Renal cortical epithelial cell (primary cell): ENCODE results near the gene FBXW4. TPM values are rescaled to one million over a fixed set of nuclear protein-coding genes. Genes with fewer than 3 reads are reported as not detected.
"Not testable (repeated sequence)": the region's sequence is repeated elsewhere in the genome, so short reads cannot be mapped to it uniquely, and the experiment has no call there.

Source experiments
- DNase-seq: peaks from one replicate; pipeline ENCODE4 v3.0.0-alpha.2; 2011; ENCODE audit warnings: low read depth
- total RNA-seq: library from RNA; depleted of rRNA; stranded (reverse); fragments of >200 nt; gene quantifications from 2 replicates; pipeline ENCODE4 v1.2.3, GENCODE V29; 2014

The FBXW4 gene
- total RNA-seq, 1 donor from 2014 or later = 43.2 TPM

DNA sequence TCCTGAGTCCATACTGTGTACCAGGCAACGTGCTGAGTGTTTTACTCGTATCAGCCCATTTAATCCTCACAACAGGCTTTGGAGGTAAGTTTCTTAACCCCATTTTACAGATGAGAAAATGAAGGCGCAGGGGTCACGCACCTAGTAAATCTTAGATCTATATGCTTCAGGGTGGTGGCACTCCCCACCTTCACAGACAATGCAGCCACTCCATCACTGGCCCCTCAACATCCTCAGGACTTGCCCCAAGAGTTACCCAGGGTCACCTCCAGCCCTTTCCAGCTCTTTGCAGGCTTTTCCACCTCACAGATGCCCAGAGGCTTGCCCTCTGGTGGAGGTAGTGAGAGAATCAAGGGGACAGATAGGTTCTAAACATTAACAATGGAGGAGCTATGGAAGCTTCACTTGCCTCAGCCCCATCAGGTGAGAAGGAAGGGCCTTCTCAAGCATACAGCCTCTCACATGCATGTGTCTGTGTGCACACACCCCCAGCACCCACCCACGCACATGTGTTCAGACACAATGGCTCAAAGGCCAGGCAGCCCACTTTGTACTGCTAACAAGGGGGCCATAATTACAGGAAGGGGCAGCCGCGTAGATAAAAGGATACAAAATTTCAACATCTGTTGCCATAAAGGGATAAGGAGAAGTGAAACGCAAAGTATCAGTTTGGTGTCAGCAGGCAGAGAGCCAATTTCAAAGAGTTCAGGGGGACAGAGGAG is 77.7 kb downstream of the FBXW4 start:
- DNase-seq = no peak

DNA sequence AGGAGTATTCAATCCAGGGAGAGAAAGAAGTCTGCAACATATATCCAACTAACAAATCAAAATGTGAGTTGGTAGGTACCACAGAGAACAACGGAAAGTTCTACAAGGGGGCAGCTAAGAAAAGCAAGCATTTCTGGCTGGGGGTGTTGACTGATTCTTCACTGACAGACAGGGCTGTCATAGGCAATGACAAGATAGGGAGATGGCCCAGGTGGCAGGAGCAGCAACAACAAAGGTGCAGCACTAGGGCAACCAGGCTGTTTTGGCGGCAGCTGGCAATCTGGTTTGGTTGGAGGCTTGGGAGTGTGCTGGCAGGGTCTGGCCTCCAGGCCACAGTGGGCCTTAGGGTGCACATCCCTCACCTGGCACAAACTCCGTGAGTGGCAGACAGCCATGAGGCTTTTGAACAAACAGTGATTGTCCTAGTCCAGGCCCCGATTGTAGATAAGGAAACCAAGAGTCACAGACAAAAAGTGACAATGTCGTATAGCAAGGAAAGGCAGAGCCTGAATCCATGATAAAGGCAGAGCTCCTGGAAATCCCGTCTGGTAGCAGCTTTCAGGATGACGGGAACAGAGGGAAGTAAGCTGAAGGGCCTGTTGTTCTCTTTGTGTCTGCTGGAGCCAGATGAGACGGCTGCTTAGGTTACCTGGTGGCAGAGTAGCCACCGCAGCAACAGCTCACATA is 78.4 kb downstream of the FBXW4 start:
- no peak for DNase-seq

DNA sequence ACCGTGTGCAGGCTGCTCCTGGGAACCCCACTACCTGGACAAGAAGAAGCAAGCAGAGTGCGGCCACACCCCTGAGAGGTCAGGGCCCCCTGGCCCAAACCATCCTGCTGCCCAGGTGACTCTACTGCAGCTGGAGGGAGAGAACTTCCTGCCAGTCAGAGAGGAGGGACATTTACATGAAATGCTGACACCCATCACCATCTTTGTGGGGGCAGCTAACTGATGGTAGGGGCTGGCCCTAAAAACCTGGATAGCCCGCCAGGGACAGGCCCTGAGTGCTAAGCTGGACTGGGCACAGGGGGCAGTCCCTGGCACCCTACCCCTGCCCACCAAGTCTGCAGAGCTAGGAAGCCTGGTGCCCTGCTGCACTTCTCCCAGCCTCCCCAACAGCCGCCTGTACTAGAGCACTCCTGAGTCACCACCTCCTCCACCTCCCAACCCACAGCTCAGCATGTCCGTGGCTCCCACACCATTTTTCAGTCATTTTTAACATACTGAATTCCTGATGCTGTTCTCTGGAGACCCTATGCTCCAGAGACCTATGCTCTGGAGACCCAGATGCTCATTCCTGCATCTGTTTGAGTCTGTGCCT is 79.3 kb downstream of the FBXW4 start:
- no peak for DNase-seq

DNA sequence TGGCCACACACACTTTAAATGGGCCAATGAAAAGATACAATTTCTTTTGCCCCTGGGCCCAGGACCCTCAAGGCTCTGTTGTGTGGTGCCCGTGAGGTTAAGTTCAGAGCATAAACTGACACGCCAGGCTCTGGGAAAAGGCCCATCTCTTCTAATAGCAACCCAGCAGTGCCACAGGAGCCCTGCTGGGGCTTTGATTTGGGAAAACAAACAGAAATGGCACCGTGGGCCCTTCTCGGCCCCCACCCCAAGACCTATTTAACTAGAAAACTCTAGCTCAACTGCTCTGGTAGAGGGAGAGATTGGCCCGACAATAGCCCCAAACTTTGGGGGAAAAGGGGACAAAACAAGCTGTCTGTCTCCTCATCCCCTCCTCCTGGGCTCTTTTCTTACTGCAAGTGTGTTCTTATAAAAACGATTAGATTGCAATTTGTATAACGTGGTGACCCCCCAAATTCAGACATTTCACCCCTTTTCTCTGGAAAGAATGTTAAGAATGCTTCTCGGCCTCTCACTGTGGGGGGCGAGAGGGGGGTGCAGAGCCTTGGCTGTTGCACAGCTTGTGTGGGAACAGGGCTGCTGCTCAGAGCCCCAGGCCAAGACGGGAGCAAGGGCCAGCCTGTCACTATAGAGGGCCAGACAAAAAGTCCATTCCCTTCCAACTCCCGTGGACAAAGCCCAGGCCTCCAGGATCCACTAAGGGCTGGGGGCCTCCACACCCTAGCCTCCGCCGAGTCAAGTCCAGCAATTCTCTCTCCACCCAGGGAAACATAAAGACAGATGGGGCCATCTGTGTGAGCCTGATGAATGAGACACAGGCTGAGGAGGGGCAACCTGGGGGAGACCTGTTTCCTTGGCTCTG is 80.1 kb downstream of the FBXW4 start:
- no peak for DNase-seq

DNA sequence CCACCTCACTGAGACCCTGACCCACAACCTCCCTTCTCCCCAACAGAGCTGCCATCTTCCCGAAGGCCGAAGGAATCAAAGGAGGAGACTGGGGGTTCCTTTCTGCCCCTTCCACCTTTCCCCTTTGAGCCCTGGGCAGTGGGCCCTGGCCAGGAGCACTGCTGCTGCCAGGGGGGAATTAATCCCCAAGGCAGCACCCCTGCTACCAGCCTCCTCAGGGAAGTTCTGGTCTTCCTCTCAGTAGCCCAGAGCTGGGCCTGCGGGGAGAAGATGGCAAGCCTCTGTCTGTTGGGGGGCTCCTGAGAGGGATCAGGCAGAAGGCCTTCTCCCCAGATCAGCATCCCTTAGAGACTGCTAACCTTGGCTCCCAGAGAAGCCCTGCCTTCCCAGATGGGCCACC is 81.3 kb downstream of the FBXW4 start:
- no peak for DNase-seq

DNA sequence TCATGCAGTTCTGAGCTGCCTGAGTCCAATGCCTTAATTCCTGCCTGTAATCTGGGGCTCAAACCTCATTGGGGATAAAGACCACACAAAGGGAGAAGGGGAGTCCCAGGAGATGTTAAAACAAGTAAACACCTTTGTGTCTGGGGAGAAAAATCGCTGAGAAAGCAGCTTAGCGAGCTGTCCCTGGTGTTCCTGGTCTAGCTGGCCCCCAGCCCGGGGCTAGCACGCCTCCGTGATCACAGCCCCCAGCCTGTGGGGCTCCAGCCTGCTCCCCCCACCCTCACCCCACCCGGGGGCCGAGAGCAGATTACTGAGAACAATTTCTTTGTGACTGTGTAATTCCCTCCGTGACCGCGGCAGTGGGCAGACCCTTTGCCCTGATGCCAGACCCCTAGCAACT is 82.1 kb downstream of the FBXW4 start:
- DNase-seq = no peak

DNA sequence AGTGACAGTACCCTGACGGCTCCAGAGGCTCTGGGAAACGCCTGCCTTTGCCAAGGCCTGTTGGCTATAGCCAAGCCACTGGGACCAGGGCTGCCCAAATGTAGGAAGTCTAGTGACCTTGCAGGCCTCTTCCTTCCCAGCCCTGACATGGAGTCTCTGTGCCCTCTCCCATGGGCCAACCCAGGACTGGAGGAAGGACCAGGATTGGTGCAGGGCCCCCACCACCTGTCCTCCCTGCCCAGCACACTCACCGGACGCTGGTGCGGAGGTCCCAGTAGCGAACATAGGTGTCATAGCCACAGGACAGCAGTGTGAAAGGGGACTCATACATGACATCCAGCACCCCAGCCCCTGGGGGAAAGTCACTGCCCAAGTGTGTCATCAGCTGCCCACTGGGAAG is 82.9 kb downstream of the FBXW4 start:
- DNase-seq = no peak

DNA sequence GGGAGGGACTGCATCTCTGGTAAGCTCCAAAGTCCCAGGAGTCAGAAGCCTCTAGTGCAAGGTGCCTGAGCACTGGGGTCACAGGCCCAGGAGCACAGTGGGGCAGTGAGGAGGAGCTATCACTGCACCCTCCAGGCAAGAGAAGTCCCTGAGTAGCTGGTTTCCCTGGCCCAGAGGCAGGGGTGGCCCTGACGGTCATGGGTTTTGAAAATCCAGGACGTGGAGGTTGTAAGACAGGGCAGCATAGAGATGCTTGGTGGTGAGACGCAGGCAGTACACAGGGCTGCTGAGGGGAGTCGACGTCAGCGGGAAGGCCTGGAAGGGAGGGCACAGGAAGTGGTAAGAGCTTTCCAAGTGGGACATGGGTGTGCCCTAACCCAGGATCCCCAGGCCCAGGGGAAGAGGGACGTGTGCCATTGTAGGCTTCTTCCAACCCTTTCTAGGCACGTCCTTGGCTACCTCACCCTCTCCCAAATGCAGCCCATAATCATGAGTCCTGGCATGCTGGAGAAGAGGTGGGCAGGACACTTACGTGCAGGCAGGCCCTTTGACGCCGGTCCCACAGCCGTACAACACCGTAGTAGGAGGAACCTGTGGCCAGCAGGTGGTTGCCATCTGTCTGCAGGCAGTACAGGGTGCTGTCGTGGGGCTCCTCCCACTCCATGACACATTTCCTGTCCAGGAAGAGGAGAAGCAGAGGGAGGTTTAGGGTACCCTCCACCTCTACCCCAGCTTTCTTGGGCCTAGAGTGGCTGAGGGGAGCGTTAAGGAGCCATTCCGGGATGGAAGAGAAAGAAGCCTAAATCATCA is 83.7 kb downstream of the FBXW4 start:
- DNase-seq = no peak

DNA sequence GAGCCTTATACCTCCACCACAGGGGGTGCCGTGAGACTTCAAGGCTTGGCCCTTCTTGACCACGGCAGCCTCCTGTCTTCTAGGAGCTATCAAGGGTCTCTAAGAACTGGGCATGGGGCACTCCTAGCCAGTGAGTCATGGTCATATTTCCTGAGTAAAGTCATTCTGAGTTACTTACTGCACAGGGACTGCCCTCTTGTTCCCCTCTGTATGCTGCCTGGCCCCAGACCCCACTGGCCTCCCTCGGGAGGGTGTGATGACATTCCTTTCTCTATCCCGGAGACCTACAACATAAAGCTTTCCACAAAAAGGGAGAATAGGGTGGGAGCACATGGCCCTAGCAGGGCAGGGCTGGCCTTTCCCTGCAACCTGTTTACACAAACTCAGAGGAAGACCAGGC is 85.5 kb downstream of the FBXW4 start:
- no peak for DNase-seq

DNA sequence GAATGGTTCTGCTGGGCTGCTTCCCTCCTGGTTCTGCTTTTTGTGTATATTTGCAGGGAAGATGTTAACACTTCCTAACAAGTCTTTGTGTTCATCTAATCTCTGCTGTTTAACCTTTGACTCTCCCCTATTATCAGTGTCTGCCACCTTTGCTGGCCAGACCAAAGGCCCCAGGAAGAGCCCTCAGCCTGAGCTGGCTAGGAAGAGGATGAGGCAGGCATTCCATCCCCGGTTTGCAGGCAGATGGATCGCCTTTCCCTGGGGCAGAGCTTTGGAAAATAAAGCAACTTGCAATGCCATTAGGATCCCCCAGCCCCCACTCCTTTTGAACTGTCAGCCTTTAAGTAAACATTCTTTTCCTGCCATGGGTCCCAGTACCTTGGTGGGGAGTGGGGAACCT is 87.8 kb downstream of the FBXW4 start:
- DNase-seq = no peak

DNA sequence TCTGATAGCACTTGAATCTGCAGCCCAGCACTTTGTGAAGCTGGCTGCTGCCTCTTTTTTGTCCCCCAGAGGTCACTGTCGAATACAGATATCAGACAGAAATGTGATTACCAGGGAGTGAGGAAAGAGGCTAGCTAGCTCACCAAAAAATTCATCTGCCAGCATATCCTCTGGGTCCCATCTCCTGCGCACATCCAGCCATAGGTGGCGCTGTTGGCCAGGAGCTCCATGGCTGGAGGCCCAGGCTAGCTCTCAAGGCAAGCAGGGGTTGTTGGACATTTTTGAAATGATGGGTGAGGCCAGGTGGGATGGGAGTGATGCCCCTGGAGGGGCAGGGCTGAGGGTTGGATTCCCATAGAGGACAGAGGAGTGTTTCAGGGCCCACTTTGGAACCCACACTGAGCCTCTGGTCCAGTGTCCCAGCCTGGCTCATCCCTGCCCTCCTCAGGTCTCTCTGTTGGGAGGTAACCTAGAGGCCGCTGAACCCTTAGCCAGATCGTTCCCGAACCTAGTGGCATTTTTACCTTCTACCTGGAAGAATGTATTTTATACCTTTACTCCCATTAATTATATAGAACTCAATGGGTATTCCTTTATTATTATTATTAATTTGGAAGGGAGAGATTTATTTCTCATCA is 92.1 kb downstream of the FBXW4 start:
- DNase-seq = peak; percentile 33

DNA sequence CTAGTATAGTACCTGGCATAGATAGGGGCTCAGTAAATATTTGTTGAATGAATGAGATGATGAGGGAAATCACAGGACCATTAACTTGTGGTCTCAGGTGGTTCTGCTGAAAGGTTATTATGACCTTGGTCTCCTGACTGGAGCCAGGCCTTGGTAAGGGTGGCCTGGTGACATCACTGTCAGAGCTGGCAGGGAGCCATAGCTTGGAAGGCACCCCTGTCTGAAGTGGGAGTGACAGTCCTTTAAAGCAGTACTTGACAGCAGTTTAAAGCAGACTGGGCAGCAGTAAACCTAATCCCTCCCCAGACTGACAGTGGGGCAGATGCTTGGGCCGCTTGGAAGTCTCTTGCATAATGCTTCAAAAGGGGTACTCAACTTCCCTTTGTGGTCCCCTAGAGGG is 93.4 kb downstream of the FBXW4 start:
- DNase-seq = no peak

DNA sequence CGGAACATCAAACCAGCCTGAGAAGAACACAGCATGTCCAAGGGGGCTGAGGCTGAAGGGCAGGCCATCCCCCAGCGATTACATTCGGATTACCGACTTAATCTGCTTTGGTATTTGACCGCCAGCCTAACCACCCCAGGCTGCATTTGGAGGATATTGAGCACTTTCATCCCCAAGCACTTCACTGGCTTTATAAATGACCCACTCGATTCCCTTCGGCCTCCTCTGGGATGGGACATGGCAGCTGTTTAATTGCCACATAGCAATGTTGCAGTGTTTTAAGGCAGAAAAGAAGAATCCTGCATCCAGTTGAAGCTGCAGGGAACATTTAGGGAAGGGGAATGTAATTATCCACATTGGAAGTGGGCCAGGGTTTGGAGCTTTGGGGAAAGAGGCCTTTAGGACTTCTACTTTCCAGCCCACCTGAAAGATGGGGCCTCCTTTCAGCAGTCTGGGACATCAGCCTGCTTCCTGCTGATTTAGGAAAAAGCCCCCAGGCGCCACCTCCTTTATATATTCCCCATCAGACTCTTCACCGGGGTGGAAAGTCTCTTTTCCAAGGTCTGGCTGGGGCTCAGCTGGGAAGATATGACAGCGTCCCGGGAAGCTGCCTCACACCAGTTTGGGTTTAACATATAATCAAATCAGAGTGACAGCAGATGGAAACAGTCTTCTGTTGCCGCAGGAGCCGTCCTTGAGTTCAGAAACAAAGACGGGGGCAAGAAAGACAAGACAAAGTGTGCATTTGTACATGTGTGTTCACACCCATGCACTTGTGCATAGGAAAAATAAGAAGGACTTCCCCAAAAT is 97.7 kb downstream of the FBXW4 start:
- no peak for DNase-seq

DNA sequence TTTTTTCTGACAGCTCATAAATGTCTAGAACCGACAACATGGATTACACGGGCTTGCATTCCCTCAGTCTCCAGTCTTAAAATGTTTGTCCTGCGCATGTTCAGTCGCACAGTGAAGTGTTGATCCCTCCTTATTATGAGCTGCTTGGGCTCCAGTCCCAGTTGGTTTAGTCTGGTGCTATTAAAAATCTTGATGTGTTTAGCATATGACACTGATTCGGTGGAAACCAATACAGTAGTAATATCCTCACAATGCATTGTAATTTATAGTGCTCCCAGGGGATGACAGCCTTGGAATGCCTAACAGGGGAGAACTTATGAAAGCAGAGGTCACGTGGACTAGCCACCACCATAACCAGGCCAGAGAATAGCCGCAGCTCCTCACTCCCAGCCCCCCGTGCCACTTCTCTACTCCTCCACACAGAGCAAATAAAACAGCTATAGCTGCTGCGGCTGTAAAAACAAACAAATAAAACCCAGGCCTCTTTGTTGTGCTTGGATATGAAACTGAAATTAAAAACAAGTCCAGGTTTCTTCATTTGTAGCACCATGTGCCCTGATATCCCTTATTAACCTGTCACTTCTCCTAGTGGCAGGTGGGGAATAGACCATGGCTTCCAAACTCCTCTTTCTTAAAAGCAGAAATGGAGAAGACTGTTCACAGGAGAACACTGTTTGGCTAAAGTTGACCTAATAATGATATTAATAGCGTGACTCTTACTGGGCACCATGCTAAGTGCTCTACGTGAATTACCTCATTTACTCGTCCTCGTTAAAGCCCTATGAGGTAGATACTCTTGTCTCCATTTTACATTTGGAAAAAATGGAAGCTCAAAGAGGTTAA is 99.2 kb downstream of the FBXW4 start:
- DNase-seq = no peak

DNA sequence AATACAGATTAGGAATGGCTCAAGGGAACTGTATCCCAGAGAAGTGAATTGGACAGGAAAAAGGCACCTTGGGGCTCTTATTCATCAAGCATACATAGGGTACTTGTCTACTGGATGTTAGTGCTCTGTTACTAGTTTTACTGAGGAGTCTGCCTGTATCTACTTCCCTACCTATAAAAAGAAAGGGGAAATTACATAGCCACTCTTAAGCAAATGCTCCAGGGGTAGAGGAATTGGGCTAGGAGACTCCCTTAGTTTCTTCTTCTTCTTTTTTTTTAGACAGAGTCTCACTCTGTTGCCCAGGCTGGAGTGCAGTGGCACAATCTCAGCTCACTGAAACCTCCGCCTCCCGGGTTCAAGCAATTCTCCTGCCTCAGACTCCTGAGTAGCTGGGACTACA is 101.6 kb downstream of the FBXW4 start:
- DNase-seq = not testable (repeated sequence)

DNA sequence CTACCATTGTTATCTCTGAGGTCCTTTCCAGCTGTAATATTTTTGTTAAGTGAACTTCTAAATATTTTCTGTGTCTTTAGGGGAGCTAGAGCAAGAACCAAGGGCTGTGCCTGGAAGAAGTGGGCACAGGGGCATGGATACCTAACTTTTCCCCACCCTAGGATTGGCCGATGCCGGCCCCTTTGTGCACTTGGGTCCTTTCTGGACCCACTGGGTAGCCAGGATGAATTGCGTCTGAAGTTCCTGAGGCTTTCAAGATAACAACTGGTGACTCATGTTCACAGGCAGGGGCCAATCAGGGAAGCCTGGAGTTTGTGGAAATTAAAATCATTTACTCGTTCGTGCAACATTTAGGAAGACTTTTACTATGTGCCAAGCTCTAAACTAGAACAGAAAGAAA is 106.1 kb downstream of the FBXW4 start:
- peak; percentile 56 for DNase-seq

DNA sequence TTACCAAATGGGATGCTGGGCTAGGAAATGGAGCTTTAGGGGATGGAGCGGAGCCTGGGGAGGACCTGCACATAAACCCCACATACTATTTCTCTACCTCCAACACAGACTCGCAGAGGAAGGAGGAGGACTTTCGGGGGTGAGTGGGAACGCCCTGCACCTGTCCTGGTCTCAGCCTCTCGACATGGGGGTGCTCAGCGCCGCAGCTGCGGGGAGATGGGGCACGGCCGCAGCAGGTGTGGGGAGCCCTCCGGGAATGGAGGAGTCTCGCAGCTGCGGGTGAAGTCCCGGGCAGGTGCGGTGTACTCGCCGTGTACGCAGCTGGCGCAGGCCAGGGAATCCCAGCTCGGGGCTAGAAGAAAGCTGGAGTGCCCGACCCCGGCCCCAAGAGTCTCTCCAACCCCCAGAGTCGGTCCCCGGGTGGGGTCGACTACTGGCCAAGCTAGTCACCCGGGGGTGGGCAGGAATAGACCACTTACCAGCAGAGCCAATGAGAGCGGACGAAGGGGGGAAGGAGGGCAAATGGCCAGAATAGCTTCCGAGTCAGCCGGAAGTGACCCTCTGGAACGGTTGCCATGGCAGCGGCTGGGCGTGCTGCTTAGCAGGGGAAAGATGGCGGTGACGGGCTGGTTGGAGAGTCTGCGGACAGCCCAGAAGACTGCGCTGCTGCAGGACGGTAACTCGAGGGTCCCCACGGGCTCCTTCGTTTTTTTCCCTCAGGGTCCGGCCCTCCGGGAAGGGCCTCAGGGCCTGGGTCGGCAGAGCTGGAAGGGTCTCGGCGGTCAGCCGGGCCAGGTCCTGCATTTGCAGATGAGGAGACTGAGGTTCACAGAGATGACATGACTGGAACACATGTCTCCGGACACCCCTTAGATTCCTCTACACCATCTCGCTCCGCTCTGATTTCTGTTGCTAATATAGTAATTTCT is 107.0 kb downstream of the FBXW4 start, which contains the start of the genes DPCD and POLL:
DPCD (plus strand) TSS at position 597 of the 929 bp plus-strand sequence; CDS start at position 613, 16 bp downstream.
POLL (minus strand) TSS at position 533 of the 929 bp plus-strand sequence. CDS start 897 bp downstream, outside the sequence.
- peak; percentile 90 for DNase-seq

DNA sequence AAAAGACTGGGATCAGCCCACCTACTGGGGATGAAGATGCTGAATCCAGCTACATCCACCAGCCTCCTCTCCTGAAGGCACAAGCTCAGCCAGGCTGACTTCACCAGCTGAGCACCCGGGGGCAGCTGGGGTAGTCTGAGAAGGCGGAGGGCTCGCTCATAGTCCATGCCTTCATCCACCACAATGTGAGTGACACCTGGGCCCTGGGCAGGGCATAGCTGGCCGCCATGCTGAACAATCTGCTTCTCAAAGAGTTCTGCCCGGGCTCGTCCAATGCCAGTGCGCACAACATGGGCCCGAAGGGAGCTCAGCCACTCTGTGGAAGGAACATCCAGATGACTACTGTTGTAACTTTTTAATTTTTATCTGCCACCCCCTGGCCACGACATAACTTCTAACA is 109.1 kb downstream of the FBXW4 start:
- no peak for DNase-seq
